Measurements from ENCODE around the gene VPS25.
A peak's percentile ranks its signal among the peaks of the same experiment; 100 is the strongest.

VPS25 gene

DNA sequence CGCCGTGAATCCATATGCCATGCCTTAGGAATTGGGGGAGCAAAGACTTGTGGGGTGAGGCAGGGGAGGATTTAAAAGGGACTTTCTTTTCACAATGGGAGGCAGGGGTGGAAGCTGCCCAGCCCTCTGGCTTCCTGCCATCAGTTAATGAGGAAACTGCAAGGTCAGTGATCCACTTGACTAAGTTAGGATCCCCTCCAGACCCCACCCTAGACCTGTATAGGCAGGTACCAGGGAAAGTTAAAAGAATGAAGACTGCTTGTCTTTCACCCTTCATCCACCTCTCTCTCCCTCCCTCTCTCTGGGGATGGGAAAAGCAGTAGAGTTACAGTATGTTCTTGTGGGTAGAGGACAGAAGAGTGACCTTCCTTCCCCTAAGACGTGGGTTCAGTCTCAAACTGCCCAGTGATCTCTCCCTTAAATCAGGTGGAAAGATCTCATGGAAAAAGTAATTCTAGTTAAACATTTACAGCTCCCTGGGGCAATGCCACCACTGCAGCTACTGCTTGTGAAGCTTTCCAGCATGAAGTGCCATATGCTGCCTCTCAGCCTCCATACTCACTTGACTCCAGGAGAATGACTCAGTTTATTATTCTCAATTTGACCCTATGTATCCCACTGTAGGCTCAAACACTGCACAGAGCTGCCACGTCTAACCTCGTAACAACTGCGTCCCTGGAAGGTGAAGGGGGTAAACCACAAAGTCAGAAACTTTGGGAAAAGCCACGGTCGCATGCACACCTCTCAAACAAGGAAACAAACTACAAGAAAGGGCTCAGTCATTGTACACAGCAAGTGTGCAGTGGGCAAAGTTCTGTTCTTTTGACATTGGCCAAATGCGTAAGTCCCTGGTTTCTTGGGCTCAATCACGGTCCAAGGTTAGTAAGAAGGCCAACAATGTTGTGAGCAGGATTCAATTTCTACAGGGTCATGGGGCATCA is 24.1 kb downstream of the VPS25 start:
- H3K9ac ChIP-seq (ENCODE audit: low read length): peak overlapping the region; percentile 57

DNA sequence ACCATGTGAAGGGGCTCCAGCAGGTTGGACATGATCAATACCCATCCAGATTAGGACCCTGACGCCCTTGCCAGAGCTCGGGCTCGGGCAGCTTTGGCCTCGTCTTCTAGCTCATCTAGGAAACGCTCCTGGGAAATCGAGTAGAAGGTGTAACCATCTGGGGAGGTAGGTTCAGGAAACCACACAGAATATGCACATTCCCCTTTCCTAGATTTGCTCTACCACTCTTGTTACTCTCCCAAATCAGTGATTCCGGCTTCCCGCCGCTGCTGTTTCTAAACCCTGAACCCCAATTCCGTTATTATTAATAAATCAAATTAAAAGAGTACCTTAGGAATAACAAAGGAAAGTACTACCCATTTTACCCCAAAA is 24.7 kb downstream of the VPS25 start:
- H3K79me2 ChIP-seq (ENCODE audit: insufficient read depth, low read length): no peaks in the 10 kb centered on the region
- H3K4me2 ChIP-seq (ENCODE audit: low read depth, low read length, poor library complexity, severe bottlenecking): peak overlapping the region; percentile 76
- peak overlapping the region; percentile 85 for H2AFZ ChIP-seq (ENCODE audit: low read depth, low read length, severe bottlenecking)
- peak overlapping the region; percentile 57 for H3K9ac ChIP-seq (ENCODE audit: low read length)
- H4K20me1 ChIP-seq (ENCODE audit: low read depth, low read length): no peaks in the 10 kb centered on the region
- H3K36me3 ChIP-seq (ENCODE audit: low read length): no peaks in the 10 kb centered on the region
- H3K4me3 ChIP-seq (ENCODE audit: insufficient read depth, low read length, poor library complexity, severe bottlenecking): peak overlapping the region; percentile 60
- no peak overlapping the region for H3K27ac ChIP-seq (ENCODE audit: low read depth, low read length)
- H3K9me2 ChIP-seq (replicated peaks; ENCODE audit: insufficient read depth, low read length): no peaks in the 10 kb centered on the region
- no peaks in the 10 kb centered on the region for H3F3A ChIP-seq (ENCODE audit: insufficient read depth)
- H3K9me3 ChIP-seq (ENCODE audit: insufficient read depth, low read length): no peaks in the 10 kb centered on the region
- TF ChIP-seq EZH2phosphoT487 (conservative IDR thresholded peaks at IDR 0.05; ENCODE audit: low read length) (no peak), CTCF (IDR thresholded peaks at IDR 0.05; ENCODE audit: insufficient read depth, low read length, poor library complexity, severe bottlenecking) (no peak)
- no peaks in the 10 kb centered on the region for H3K27me3 ChIP-seq (ENCODE audit: low read length)

More for the DNA sequence above, 24.1 kb downstream of the VPS25 start:
- H2AFZ ChIP-seq (ENCODE audit: low read depth, low read length, severe bottlenecking): no peak overlapping the region
- H3K4me2 ChIP-seq (ENCODE audit: low read depth, low read length, poor library complexity, severe bottlenecking): peak overlapping the region; percentile 76
- no peaks in the 10 kb centered on the region for H3K79me2 ChIP-seq (ENCODE audit: insufficient read depth, low read length)
- no peaks in the 10 kb centered on the region for H3K36me3 ChIP-seq (ENCODE audit: low read length)
- H3K9me3 ChIP-seq (ENCODE audit: insufficient read depth, low read length): no peaks in the 10 kb centered on the region
- H3K27ac ChIP-seq (ENCODE audit: low read depth, low read length): no peak overlapping the region
- H4K20me1 ChIP-seq (ENCODE audit: low read depth, low read length): no peaks in the 10 kb centered on the region
- H3K9me2 ChIP-seq (replicated peaks; ENCODE audit: insufficient read depth, low read length): no peaks in the 10 kb centered on the region
- TF ChIP-seq CTCF (IDR thresholded peaks at IDR 0.05; ENCODE audit: insufficient read depth, low read length, poor library complexity, severe bottlenecking) (no peak), EZH2phosphoT487 (conservative IDR thresholded peaks at IDR 0.05; ENCODE audit: low read length) (no peak)
- no peaks in the 10 kb centered on the region for H3K27me3 ChIP-seq (ENCODE audit: low read length)
- H3K4me3 ChIP-seq (ENCODE audit: insufficient read depth, low read length, poor library complexity, severe bottlenecking): peak overlapping the region; percentile 60
- H3F3A ChIP-seq (ENCODE audit: insufficient read depth): no peaks in the 10 kb centered on the region

- Histone ChIP-seq H3K27me3 (ENCODE audit: low read length) (no peaks in the 10 kb centered on the region), H3K79me2 (ENCODE audit: insufficient read depth, low read length) (no peaks in the 10 kb centered on the region), H4K20me1 (ENCODE audit: low read depth, low read length) (no peaks in the 10 kb centered on the region), H3K36me3 (ENCODE audit: low read length) (no peaks in the 10 kb centered on the region), H3K9me2 (replicated peaks; ENCODE audit: insufficient read depth, low read length) (no peaks in the 10 kb centered on the region), H3K9me3 (ENCODE audit: insufficient read depth, low read length) (no peaks in the 10 kb centered on the region), H3K4me2 (ENCODE audit: low read depth, low read length, poor library complexity, severe bottlenecking) (peak within 1 kb of the TSS; percentile 76), H3F3A (ENCODE audit: insufficient read depth) (no peaks in the 10 kb centered on the region), H3K27ac (ENCODE audit: low read depth, low read length) (no peak within 1 kb of the TSS), H3K9ac (ENCODE audit: low read length) (peak within 1 kb of the TSS; percentile 57), H3K4me3 (ENCODE audit: insufficient read depth, low read length, poor library complexity, severe bottlenecking) (peak within 1 kb of the TSS; percentile 60), H2AFZ (ENCODE audit: low read depth, low read length, severe bottlenecking) (peak within 1 kb of the TSS; percentile 85)
- TF ChIP-seq EZH2phosphoT487 (conservative IDR thresholded peaks at IDR 0.05; ENCODE audit: low read length) (no peak), CTCF (IDR thresholded peaks at IDR 0.05; ENCODE audit: insufficient read depth, low read length, poor library complexity, severe bottlenecking) (no peak)
Observed at GRCh38 chr17:42798383-42799380, 25.4 kb downstream of the VPS25 start, which contains the start of the genes CNTD1 and COA3. Gene CNTD1, plus strand, starts transcription at chr17:42798861. Its CDS starts 207 bp downstream, at chr17:42799068. Gene COA3, minus strand, starts transcription at chr17:42798704. Its CDS starts 23 bp downstream, at chr17:42798681.
